HepG2 (cell line): ENCODE data around the gene ANKZF1. TPM values are rescaled to one million over a fixed set of nuclear protein-coding genes. Genes with fewer than 3 reads are reported as not detected.

Experiments used
- ATAC-seq: fragments of 200-7000 bp; cut with Tn5 transposase; 3 replicates; pipeline ENCODE4 v1.9.1; 2020; ENCODE audit warnings: mild to moderate bottlenecking, moderate library complexity
- BruUV-seq: library from RNA; stranded (reverse); fragments of 400-500 nt; replicated peaks from 2 replicates; lab custom pipeline; 2021; lab: Mats Ljungman, UMichigan
- CTCF ChIA-PET: fragments of 300-600 bp; formaldehyde crosslinking; extraction: SDS; loops from one replicate; lab custom pipeline; 2021; ENCODE audit warnings: low total read pairs, inconsistent platforms, low intra/inter-chr PET ratio; lab: Yijun Ruan, JAX
- POLR2A ChIA-PET: fragments of 350-600 bp; sonication (Branson Sonifier 250); formaldehyde crosslinking; loops from one replicate; lab custom pipeline; 2020; ENCODE audit warnings: antibody characterized with exemption, inconsistent platforms; lab: Yijun Ruan, JAX
- DNase-seq: peaks from one replicate; pipeline ENCODE4 v3.0.0-alpha.2; 2015; ENCODE audit warnings: low spot score
- FAIRE-seq: peaks from 3 replicates; lab custom pipeline; 2011; peaks lifted over from hg19 to GRCh38; lab: Jason Lieb, UNC
- H2AFZ ChIP-seq: one replicate; pipeline ENCODE4 v1.6.1; 2011; ENCODE audit warnings: low read length, inconsistent platforms
- H3K27ac ChIP-seq: fragments of 300-600 bp; 3 replicates; pipeline ENCODE4 v1.8.0; 2011; ENCODE audit warnings: mixed run types, mild to moderate bottlenecking, mixed read lengths, low read length, inconsistent platforms; ENCODE audit not compliant: insufficient read depth; ENCODE audit errors: extremely low read length
- H3K27me3 ChIP-seq, 2 experiments: fragments of 200-600 bp in 1 of 2; 2 replicates in 1 of 2; 3 replicates in 1 of 2; pipeline versions ENCODE4 v1.6.0 to v1.8.0; 2011; ENCODE audit warnings: low read length in 2 of 2, mild to moderate bottlenecking in 2 of 2, moderate library complexity in 2 of 2, inconsistent platforms in 1 of 2; ENCODE audit not compliant: insufficient read depth in 2 of 2, control insufficient read depth in 1 of 2
- H3K36me3 ChIP-seq, 2 experiments: fragments of 200-600 bp in 1 of 2; replicated peaks in 1 of 2; 2 replicates in 1 of 2; 3 replicates in 1 of 2; pipeline versions ENCODE4 v1.5.1 to v1.8.0; 2011; ENCODE audit warnings: low read length in 2 of 2, inconsistent platforms in 1 of 2; ENCODE audit not compliant: insufficient read depth in 2 of 2, control insufficient read depth in 1 of 2
- H3K4me1 ChIP-seq: 2 replicates; pipeline ENCODE4 v1.5.1; 2012; ENCODE audit warnings: low read length, inconsistent platforms; ENCODE audit not compliant: insufficient read depth
- H3K4me2 ChIP-seq: 2 replicates; pipeline ENCODE4 v1.6.0; 2011; ENCODE audit warnings: low read depth, low read length, inconsistent platforms
- H3K4me3 ChIP-seq, 3 experiments: fragments of 200-600 bp in 1 of 3; sonication (generic), shearing (Covaris generic) in 1 of 3; replicated peaks in 1 of 3; 2 replicates each; pipeline ENCODE4 v1.5.1; 2011 to 2016; ENCODE audit warnings: low read length in 3 of 3, inconsistent platforms in 2 of 3, low read depth in 2 of 3, mild to moderate bottlenecking in 2 of 3, control low read depth in 1 of 3, mixed read lengths in 1 of 3; ENCODE audit not compliant: insufficient read depth in 1 of 3
- H3K79me2 ChIP-seq: one replicate; pipeline ENCODE4 v1.6.1; 2011; ENCODE audit warnings: low read length, inconsistent platforms; ENCODE audit not compliant: insufficient read depth
- H3K9ac ChIP-seq: 2 replicates; pipeline ENCODE4 v1.6.0; 2011; ENCODE audit warnings: mild to moderate bottlenecking, low read depth, low read length, inconsistent platforms; ENCODE audit not compliant: insufficient read depth
- H3K9me3 ChIP-seq: 2 replicates; pipeline ENCODE4 v1.5.1; 2012; ENCODE audit warnings: mild to moderate bottlenecking, low read length
- H4K20me1 ChIP-seq: 2 replicates; pipeline ENCODE4 v1.6.0; 2011; ENCODE audit warnings: inconsistent platforms, mild to moderate bottlenecking, low read length, moderate library complexity; ENCODE audit not compliant: insufficient read depth
- BRCA1 ChIP-seq: sonication (generic); formaldehyde crosslinking; IDR thresholded peaks from 2 replicates; pipeline ENCODE4 v1.4.0; 2020; ENCODE audit warnings: missing genetic modification reagents
- GZF1 ChIP-seq: sonication (generic); formaldehyde crosslinking; IDR thresholded peaks from 2 replicates; pipeline ENCODE4 v1.5.1; 2020; ENCODE audit warnings: mild to moderate bottlenecking, missing genetic modification reagents
- NFYC ChIP-seq: IDR thresholded peaks from 2 replicates; pipeline ENCODE4 v1.6.1; 2016; ENCODE audit warnings: missing genetic modification reagents, missing compliant biosample characterization
- SRSF9 ChIP-seq: fragments of 200-400 bp; formaldehyde crosslinking; IDR thresholded peaks from 2 replicates; pipeline ENCODE4 v1.6.1; 2018; ENCODE audit warnings: borderline replicate concordance, mild to moderate bottlenecking, low read depth, low read length; ENCODE audit not compliant: insufficient read depth, poor library complexity, severe bottlenecking
- ZFP90 ChIP-seq: sonication (generic); formaldehyde crosslinking; IDR thresholded peaks from 2 replicates; pipeline ENCODE4 v1.8.0; 2022; ENCODE audit warnings: missing genetic modification reagents, mild to moderate bottlenecking, inconsistent platforms, borderline replicate concordance
- ZNF143 ChIP-seq: sonication (generic); formaldehyde crosslinking; IDR thresholded peaks from 2 replicates; pipeline ENCODE4 v1.4.0; 2020; ENCODE audit warnings: missing genetic modification reagents
- ZNF577 ChIP-seq: sonication (generic); formaldehyde crosslinking; IDR thresholded peaks from 2 replicates; pipeline ENCODE4 v1.4.0; 2020; ENCODE audit warnings: mild to moderate bottlenecking, low read depth, missing genetic modification reagents, borderline replicate concordance
- ZNF816 ChIP-seq: sonication (generic); formaldehyde crosslinking; IDR thresholded peaks from 2 replicates; pipeline ENCODE4 v1.8.0; 2022; ENCODE audit warnings: missing genetic modification reagents, mild to moderate bottlenecking, borderline replicate concordance
- WGBS: methylation state at CpG from one replicate; pipeline ENCODE4 v1.1.6; 2017; ENCODE audit warnings: low lambda C conversion rate; 5-methylcytosine and 5-hydroxymethylcytosine counted together
- in situ Hi-C: cut with HindIII; loops from 2 replicates; pipeline ENCODE4 v1.10.0; 2017; ENCODE audit warnings: low pct_unique_long_range_greater_than_20kb; ENCODE audit not compliant: extremely low pct_ligation_motif_present
- intact Hi-C: fragments of 100-400 bp; cut with micrococcal nuclease; formaldehyde crosslinking; loops from one replicate; pipeline ENCODE4 v1.10.0; 2022; ENCODE audit not compliant: unreplicated experiment
- polyA plus RNA-seq, 8 experiments: library from polyadenylated mRNA; depleted of rRNA in 3 of 8; stranded (reverse) in 7 of 8; unstranded in 1 of 8; fragments of >200 nt; fragmentation: Illumina TruSeq in 4 of 8; extraction: Trizol in 4 of 8; gene quantifications; 2 replicates each; pipeline versions ENCODE4 v1.2.1 to v1.2.3, GENCODE V29; 2011 to 2016; ENCODE audit warnings: low read depth in 4 of 8, missing spikeins in 1 of 8, mixed read lengths in 1 of 8; ENCODE audit not compliant: insufficient read depth in 1 of 8
- total RNA-seq, 5 experiments: library from RNA; depleted of rRNA; stranded (reverse); fragments of >200 nt; fragmentation: Illumina TruSeq; extraction: Trizol; gene quantifications; 2 replicates each; pipeline ENCODE4 v1.2.3, GENCODE V29; 2016; ENCODE audit warnings: low read depth in 1 of 5
- TF ChIP-seq, protein P1 (sequence below): fragments of 450-650 bp; IDR thresholded peaks from 2 replicates; pipeline ENCODE4 v1.6.1; 2016
- TF ChIP-seq, protein P2 (sequence below): sonication (generic); IDR thresholded peaks from 2 replicates; pipeline ENCODE4 v1.6.1; 2016; ENCODE audit warnings: low read depth, borderline replicate concordance
- TF ChIP-seq, protein P3 (sequence below): sonication (generic); formaldehyde crosslinking; IDR thresholded peaks from 2 replicates; pipeline ENCODE4 v1.4.0; 2020; ENCODE audit warnings: missing genetic modification reagents

ANKZF1 gene
- total and polyA plus RNA-seq, 2 of the 13 experiments (the other 11 are each of a cell fraction or from before 2014, with no cell fraction given) = 25.3 to 128 TPM

DNA sequence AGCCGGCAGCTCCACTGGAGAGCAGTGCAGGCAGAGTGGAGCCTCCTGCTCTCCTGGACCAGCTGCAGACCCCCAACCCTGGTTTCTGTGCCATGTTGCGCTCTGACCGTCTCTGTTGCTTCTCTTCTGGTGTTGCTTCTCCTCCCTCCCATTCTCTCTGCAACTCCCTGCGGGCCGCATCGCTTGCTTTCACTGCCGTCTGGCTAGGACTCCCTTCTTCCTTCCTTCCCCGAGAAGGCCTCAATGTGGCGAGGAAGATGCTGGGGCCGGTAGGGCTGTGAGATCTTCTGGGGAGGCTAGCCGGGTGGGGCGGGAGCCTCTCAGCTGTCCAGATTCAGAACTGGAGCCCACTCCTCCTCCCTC lies 55.7 kb downstream of the ANKZF1 start (continued):
- TF ChIP-seq, protein P1, sequence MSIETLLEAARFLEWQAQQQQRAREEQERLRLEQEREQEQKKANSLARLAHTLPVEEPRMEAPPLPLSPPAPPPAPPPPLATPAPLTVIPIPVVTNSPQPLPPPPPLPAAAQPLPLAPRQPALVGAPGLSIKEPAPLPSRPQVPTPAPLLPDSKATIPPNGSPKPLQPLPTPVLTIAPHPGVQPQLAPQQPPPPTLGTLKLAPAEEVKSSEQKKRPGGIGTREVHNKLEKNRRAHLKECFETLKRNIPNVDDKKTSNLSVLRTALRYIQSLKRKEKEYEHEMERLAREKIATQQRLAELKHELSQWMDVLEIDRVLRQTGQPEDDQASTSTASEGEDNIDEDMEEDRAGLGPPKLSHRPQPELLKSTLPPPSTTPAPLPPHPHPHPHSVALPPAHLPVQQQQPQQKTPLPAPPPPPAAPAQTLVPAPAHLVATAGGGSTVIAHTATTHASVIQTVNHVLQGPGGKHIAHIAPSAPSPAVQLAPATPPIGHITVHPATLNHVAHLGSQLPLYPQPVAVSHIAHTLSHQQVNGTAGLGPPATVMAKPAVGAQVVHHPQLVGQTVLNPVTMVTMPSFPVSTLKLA = no peak
- TF ChIP-seq ZNF816 (no peak), ZNF577 (no peak), SRSF9 (no peak), ZFP90 (CRISPR knock-in tag) (no peak)
- TF ChIP-seq, protein P2, sequence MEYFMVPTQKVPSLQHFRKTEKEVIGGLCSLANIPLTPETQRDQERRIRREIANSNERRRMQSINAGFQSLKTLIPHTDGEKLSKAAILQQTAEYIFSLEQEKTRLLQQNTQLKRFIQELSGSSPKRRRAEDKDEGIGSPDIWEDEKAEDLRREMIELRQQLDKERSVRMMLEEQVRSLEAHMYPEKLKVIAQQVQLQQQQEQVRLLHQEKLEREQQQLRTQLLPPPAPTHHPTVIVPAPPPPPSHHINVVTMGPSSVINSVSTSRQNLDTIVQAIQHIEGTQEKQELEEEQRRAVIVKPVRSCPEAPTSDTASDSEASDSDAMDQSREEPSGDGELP = no peak

DNA sequence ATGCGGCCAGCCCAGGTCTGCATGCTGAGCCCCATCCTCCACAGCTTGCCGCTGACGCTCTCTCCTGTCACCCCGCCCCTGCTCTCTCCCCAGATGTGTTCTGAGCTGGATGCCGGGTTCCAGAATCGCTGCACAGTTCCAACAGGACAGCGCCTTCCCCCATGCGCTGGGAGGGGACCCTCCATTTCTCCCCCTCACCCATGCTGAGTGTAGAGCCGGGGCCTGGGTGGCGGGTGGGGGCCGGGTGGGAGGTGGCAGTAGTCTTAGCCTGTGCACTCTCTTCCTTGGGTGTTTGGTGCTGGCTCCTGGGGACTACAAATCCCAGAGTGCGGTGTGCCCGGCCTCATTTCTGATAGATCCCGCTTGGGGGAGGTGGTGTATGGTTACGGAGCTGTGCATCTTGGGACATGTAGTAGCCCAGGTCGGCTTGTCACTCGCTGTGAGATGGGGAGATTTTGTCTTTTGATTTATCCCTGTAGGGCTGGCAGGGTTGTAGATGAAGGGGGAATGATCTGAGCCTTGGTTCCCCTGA lies 56.4 kb downstream of the ANKZF1 start:
- Histone ChIP-seq H3K36me3 (peaks cover 4 to 10% of the 10 kb centered on the region in 2 experiments; a peak in 4 of 5 replicates), H3K79me2 (no peaks in the 10 kb centered on the region), H3K4me1 (peaks cover 11% of the 10 kb centered on the region; the same call in 1 of the 2 replicates), H3K27ac (no peak overlapping the region), H3K9ac (no peak overlapping the region), H4K20me1 (no peaks in the 10 kb centered on the region), H3K4me3 (no peak overlapping the region), H3K4me2 (no peak overlapping the region), H2AFZ (no peak overlapping the region), H3K27me3 (peaks cover 0 to 9% of the 10 kb centered on the region in 2 experiments; a peak in 3 of 5 replicates), H3K9me3 (no peaks in the 10 kb centered on the region)
- no TSS peak for BruUV-seq
- CTCF ChIA-PET = no interaction called here
- 92% methylated on average over 17 of the region's 17 CpGs for WGBS
- POLR2A ChIA-PET = interaction anchor here (0.9 to 3.0 kb wide), 9 partner anchors 7 to 197 kb away, joined by 3 to 14 read pairs (median 5); partner anchors contain the start of genes CNPPD1, DNAJB2, GLB1L and STK16
- in situ Hi-C loops (no loop called here), intact Hi-C loops (no loop called here)
- no peak for DNase-seq
- ATAC-seq = 0 out of 3 replicates have a peak, but pooled peaks have one; percentile 3
- TF ChIP-seq, protein P3, sequence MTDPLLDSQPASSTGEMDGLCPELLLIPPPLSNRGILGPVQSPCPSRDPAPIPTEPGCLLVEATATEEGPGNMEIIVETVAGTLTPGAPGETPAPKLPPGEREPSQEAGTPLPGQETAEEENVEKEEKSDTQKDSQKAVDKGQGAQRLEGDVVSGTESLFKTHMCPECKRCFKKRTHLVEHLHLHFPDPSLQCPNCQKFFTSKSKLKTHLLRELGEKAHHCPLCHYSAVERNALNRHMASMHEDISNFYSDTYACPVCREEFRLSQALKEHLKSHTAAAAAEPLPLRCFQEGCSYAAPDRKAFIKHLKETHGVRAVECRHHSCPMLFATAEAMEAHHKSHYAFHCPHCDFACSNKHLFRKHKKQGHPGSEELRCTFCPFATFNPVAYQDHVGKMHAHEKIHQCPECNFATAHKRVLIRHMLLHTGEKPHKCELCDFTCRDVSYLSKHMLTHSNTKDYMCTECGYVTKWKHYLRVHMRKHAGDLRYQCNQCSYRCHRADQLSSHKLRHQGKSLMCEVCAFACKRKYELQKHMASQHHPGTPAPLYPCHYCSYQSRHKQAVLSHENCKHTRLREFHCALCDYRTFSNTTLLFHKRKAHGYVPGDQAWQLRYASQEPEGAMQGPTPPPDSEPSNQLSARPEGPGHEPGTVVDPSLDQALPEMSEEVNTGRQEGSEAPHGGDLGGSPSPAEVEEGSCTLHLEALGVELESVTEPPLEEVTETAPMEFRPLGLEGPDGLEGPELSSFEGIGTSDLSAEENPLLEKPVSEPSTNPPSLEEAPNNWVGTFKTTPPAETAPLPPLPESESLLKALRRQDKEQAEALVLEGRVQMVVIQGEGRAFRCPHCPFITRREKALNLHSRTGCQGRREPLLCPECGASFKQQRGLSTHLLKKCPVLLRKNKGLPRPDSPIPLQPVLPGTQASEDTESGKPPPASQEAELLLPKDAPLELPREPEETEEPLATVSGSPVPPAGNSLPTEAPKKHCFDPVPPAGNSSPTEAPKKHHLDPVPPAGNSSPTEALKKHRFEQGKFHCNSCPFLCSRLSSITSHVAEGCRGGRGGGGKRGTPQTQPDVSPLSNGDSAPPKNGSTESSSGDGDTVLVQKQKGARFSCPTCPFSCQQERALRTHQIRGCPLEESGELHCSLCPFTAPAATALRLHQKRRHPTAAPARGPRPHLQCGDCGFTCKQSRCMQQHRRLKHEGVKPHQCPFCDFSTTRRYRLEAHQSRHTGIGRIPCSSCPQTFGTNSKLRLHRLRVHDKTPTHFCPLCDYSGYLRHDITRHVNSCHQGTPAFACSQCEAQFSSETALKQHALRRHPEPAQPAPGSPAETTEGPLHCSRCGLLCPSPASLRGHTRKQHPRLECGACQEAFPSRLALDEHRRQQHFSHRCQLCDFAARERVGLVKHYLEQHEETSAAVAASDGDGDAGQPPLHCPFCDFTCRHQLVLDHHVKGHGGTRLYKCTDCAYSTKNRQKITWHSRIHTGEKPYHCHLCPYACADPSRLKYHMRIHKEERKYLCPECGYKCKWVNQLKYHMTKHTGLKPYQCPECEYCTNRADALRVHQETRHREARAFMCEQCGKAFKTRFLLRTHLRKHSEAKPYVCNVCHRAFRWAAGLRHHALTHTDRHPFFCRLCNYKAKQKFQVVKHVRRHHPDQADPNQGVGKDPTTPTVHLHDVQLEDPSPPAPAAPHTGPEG = no peak
- TF ChIP-seq ZNF143 (peak; percentile 61), GZF1 (no peak), BRCA1 (no peak), NFYC (CRISPR knock-in tag) (no peak)
- FAIRE-seq = no peak
